ENCODE results near the gene FANCD2OS.

GRCh38 chr3:10154335-10155122, 46.5 kb upstream of the FANCD2OS start:
- TF ChIP-seq, protein P1, sequence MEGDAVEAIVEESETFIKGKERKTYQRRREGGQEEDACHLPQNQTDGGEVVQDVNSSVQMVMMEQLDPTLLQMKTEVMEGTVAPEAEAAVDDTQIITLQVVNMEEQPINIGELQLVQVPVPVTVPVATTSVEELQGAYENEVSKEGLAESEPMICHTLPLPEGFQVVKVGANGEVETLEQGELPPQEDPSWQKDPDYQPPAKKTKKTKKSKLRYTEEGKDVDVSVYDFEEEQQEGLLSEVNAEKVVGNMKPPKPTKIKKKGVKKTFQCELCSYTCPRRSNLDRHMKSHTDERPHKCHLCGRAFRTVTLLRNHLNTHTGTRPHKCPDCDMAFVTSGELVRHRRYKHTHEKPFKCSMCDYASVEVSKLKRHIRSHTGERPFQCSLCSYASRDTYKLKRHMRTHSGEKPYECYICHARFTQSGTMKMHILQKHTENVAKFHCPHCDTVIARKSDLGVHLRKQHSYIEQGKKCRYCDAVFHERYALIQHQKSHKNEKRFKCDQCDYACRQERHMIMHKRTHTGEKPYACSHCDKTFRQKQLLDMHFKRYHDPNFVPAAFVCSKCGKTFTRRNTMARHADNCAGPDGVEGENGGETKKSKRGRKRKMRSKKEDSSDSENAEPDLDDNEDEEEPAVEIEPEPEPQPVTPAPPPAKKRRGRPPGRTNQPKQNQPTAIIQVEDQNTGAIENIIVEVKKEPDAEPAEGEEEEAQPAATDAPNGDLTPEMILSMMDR (IDR thresholded peaks at IDR 0.05), result no peak
- TF ChIP-seq POLR2A (IDR thresholded peaks at IDR 0.05) (no peak), EP300 (IDR thresholded peaks at IDR 0.05) (no peak)
